T-helper 2 cell (primary cell): ENCODE results near the gene ANTXRL.
"Not testable (repeated sequence)": the region's sequence is repeated elsewhere in the genome, so short reads cannot be mapped to it uniquely, and the experiment has no call there.

ENCODE experiments used
- DNase-seq, 5 experiments: peaks; one replicate each; pipeline versions ENCODE4 v3.0.0 to v3.0.0-alpha.2; 2012 to 2022

Gene ANTXRL

GRCh38 chr10:46308666-46309450, 22.1 kb downstream of the ANTXRL start:
- DNase-seq: no peak

GRCh38 chr10:46309511-46310142, 22.8 kb downstream of the ANTXRL start:
- no peak for DNase-seq

GRCh38 chr10:46310143-46310514, 23.3 kb downstream of the ANTXRL start:
- no peak for DNase-seq

GRCh38 chr10:46310851-46311250, 24.1 kb downstream of the ANTXRL start:
- no peak for DNase-seq

- no peak for DNase-seq
These were observed 24.7 kb downstream of the ANTXRL start for GRCh38 chr10:46311501-46311951.

GRCh38 chr10:46311961-46312431, 25.2 kb downstream of the ANTXRL start:
- DNase-seq: not testable (repeated sequence)

GRCh38 chr10:46312953-46313352, 26.2 kb downstream of the ANTXRL start:
- DNase-seq: no peak

- DNase-seq: no peak
These were observed 27.3 kb downstream of the ANTXRL start for GRCh38 chr10:46314071-46314470.

GRCh38 chr10:46315071-46315860, 28.5 kb downstream of the ANTXRL start:
- DNase-seq: not testable (repeated sequence)

- no peak for DNase-seq
These were observed 30.6 kb downstream of the ANTXRL start for GRCh38 chr10:46317370-46317769.

GRCh38 chr10:46317889-46318288, 31.1 kb downstream of the ANTXRL start:
- no peak for DNase-seq

- no peak for DNase-seq
These were observed 32.0 kb downstream of the ANTXRL start for GRCh38 chr10:46318799-46319198.

- DNase-seq: no peak
These were observed 32.6 kb downstream of the ANTXRL start for GRCh38 chr10:46319389-46319788.

GRCh38 chr10:46321770-46322169, 35.0 kb downstream of the ANTXRL start:
- no peak for DNase-seq

- no peak for DNase-seq
These were observed 36.4 kb downstream of the ANTXRL start for GRCh38 chr10:46323176-46323575.

- no peak for DNase-seq
These were observed 38.2 kb downstream of the ANTXRL start for GRCh38 chr10:46325021-46325420.

GRCh38 chr10:46326066-46326465, 39.3 kb downstream of the ANTXRL start:
- DNase-seq: no peak

GRCh38 chr10:46326971-46327370, 40.2 kb downstream of the ANTXRL start:
- no peak for DNase-seq

- DNase-seq: no peak
These were observed 40.9 kb downstream of the ANTXRL start for GRCh38 chr10:46327685-46328084.

- DNase-seq: no peak
These were observed 42.3 kb downstream of the ANTXRL start for GRCh38 chr10:46328853-46329689.

- no peak for DNase-seq
These were observed 42.9 kb downstream of the ANTXRL start for GRCh38 chr10:46329690-46330016.

- no peak for DNase-seq
These were observed 44.1 kb downstream of the ANTXRL start for GRCh38 chr10:46330894-46331293.

- DNase-seq: not testable (repeated sequence)
These were observed 78.7 kb downstream of the ANTXRL start for GRCh38 chr10:46365484-46365883.
